HCT116 (cell line): Measurements from ENCODE around the gene SNX13. TPM values are rescaled to one million over a fixed set of nuclear protein-coding genes. Genes with fewer than 3 reads are reported as not detected.

Source experiments
- ATAC-seq: fragments of 200-7000 bp; cut with Tn5 transposase; 2 replicates; pipeline ENCODE4 v1.9.1; 2020; ENCODE audit warnings: mild to moderate bottlenecking, moderate library complexity
- BruUV-seq: library from RNA; stranded (reverse); fragments of 400-500 nt; replicated peaks from 2 replicates; lab custom pipeline; 2021; lab: Mats Ljungman, UMichigan
- CTCF ChIA-PET: fragments of 300-600 bp; sonication (Branson Sonifier 250); formaldehyde crosslinking; loops from one replicate; lab custom pipeline; 2021; ENCODE audit warnings: antibody characterized with exemption; lab: Charles Lee
- POLR2A ChIA-PET: fragments of 300-600, 350-600 bp; sonication (Branson Sonifier 250); formaldehyde crosslinking; loops from one replicate; lab custom pipeline; 2021; ENCODE audit warnings: antibody characterized with exemption; lab: Charles Lee
- RAD21 ChIA-PET, 2 experiments: fragments of 300-600 bp; sonication (Branson Sonifier 250); formaldehyde crosslinking; loops; one replicate each; lab custom pipeline; 2023; ENCODE audit warnings: low total read pairs in 2 of 2; ENCODE audit not compliant: uncharacterized antibody in 2 of 2, unreplicated experiment in 2 of 2, low non-redundant PET in 1 of 2; lab: Charles Lee
- DNase-seq: peaks from one replicate; pipeline ENCODE4 v3.0.0-alpha.2; 2010; ENCODE audit warnings: low read depth, low spot score
- H2AFZ ChIP-seq: fragments of 200-600 bp; shearing (Covaris generic), sonication (generic); 2 replicates; pipeline ENCODE4 v1.6.1; 2017; ENCODE audit warnings: low read depth, mixed run types, mixed read lengths, antibody characterized with exemption, low read length; ENCODE audit not compliant: poor library complexity, severe bottlenecking
- H3K27ac ChIP-seq: 2 replicates; pipeline ENCODE4 v1.5.1; 2012; ENCODE audit warnings: low read depth, low read length
- H3K27me3 ChIP-seq: fragments of 200-600 bp; sonication (generic); 2 replicates; pipeline ENCODE4 v1.6.1; 2016; ENCODE audit warnings: mixed run types, low read length, mixed read lengths; ENCODE audit not compliant: insufficient read depth
- H3K36me3 ChIP-seq, 2 experiments: fragments of 200-500 bp in 1 of 2; fragments of 200-600 bp in 1 of 2; sonication (Bioruptor generic) in 1 of 2; sonication (generic) in 1 of 2; 2 replicates each; pipeline versions ENCODE4 v1.5.1 to v1.6.1; 2014 to 2016; ENCODE audit warnings: low read length in 2 of 2, inconsistent platforms in 1 of 2, mixed read lengths in 1 of 2, mixed run types in 1 of 2; ENCODE audit not compliant: insufficient read depth in 2 of 2, control insufficient read depth in 1 of 2
- H3K4me1 ChIP-seq, 2 experiments: fragments of 200-600 bp in 1 of 2; sonication (generic) in 1 of 2; 2 replicates each; pipeline versions ENCODE4 v1.5.1 to v1.6.1; 2012 to 2017; ENCODE audit warnings: low read length in 2 of 2, inconsistent platforms in 1 of 2, mild to moderate bottlenecking in 1 of 2, mixed read lengths in 1 of 2, mixed run types in 1 of 2, moderate library complexity in 1 of 2; ENCODE audit not compliant: insufficient read depth in 2 of 2, control insufficient read depth in 1 of 2
- H3K4me2 ChIP-seq: fragments of 200-600 bp; sonication (generic); 2 replicates; pipeline ENCODE4 v1.6.1; 2017; ENCODE audit warnings: mixed run types, low read length, mixed read lengths
- H3K4me3 ChIP-seq, 2 experiments: fragments of 200-600 bp in 1 of 2; sonication (generic) in 1 of 2; replicated peaks in 1 of 2; 2 replicates each; pipeline ENCODE4 v1.5.1; 2011 to 2016; ENCODE audit warnings: low read length in 2 of 2, control low read depth in 1 of 2, low read depth in 1 of 2, mild to moderate bottlenecking in 1 of 2, mixed read lengths in 1 of 2, mixed run types in 1 of 2
- H3K79me2 ChIP-seq: fragments of 200-600 bp; sonication (generic); 2 replicates; pipeline ENCODE4 v1.6.1; 2017; ENCODE audit warnings: mild to moderate bottlenecking, mixed run types, low read length, moderate library complexity, mixed read lengths; ENCODE audit not compliant: insufficient read depth
- H3K9ac ChIP-seq: fragments of 200-600 bp; sonication (generic); 2 replicates; pipeline ENCODE4 v1.6.1; 2016; ENCODE audit warnings: low read length, mixed read lengths
- H3K9me2 ChIP-seq: fragments of 200-600 bp; sonication (generic), shearing (Covaris generic); 2 replicates; pipeline ENCODE4 v1.6.1; 2017; ENCODE audit warnings: mixed run types, mild to moderate bottlenecking, moderate library complexity; ENCODE audit not compliant: insufficient read depth
- H3K9me3 ChIP-seq, 2 experiments: fragments of 200-500 bp in 1 of 2; fragments of 200-600 bp in 1 of 2; sonication (Bioruptor generic) in 1 of 2; sonication (generic) in 1 of 2; 2 replicates each; pipeline ENCODE4 v1.6.1; 2014 to 2017; ENCODE audit warnings: low read length in 2 of 2, mixed read lengths in 2 of 2, inconsistent platforms in 1 of 2, low read depth in 1 of 2, mild to moderate bottlenecking in 1 of 2, mixed run types in 1 of 2, moderate library complexity in 1 of 2; ENCODE audit not compliant: control insufficient read depth in 1 of 2, insufficient read depth in 1 of 2
- H4K20me1 ChIP-seq: fragments of 200-600 bp; sonication (generic), shearing (Covaris generic); 2 replicates; pipeline ENCODE4 v1.6.1; 2017; ENCODE audit warnings: mixed run types, mild to moderate bottlenecking, moderate library complexity; ENCODE audit not compliant: insufficient read depth
- EGR1 ChIP-seq: IDR thresholded peaks from 2 replicates; pipeline ENCODE4 v1.6.1; 2012; ENCODE audit warnings: low read depth
- EZH2phosphoT487 ChIP-seq: fragments of 200-600 bp; IDR thresholded peaks from 2 replicates; pipeline ENCODE4 v1.6.1; 2018; ENCODE audit warnings: antibody characterized with exemption, borderline replicate concordance
- FOSL1 ChIP-seq: IDR thresholded peaks from 2 replicates; pipeline ENCODE4 v1.6.1; 2012; ENCODE audit warnings: low read depth
- MAX ChIP-seq: IDR thresholded peaks from 2 replicates; pipeline ENCODE4 v1.6.1; 2012
- RAD21 ChIP-seq: IDR thresholded peaks from 2 replicates; pipeline ENCODE4 v1.6.1; 2012; ENCODE audit warnings: low read depth, mild to moderate bottlenecking
- REST ChIP-seq: IDR thresholded peaks from 2 replicates; pipeline ENCODE4 v1.6.1; 2012; ENCODE audit warnings: low read depth
- SP1 ChIP-seq: IDR thresholded peaks from 2 replicates; pipeline ENCODE4 v1.6.1; 2012; ENCODE audit warnings: low read depth
- SRF ChIP-seq: IDR thresholded peaks from 2 replicates; pipeline ENCODE4 v1.6.1; 2012; ENCODE audit warnings: low read depth
- TCF7L2 ChIP-seq: IDR thresholded peaks from 2 replicates; pipeline ENCODE4 v1.7.0; 2011; ENCODE audit warnings: borderline replicate concordance, inconsistent platforms; ENCODE audit not compliant: insufficient read depth, insufficient read length; ENCODE audit errors: extremely low read depth
- ZBTB33 ChIP-seq: IDR thresholded peaks from 2 replicates; pipeline ENCODE4 v1.6.1; 2011; ENCODE audit warnings: mild to moderate bottlenecking, low read length, moderate library complexity; ENCODE audit not compliant: insufficient replicate concordance; ENCODE audit errors: extremely low read depth
- ZFX ChIP-seq: fragments of 450-650 bp; IDR thresholded peaks from 2 replicates; pipeline ENCODE4 v1.6.1; 2017
- ZNF274 ChIP-seq: fragments of 200-500 bp; sonication (Bioruptor generic); IDR thresholded peaks from 2 replicates; pipeline ENCODE4 v1.6.1; 2014; ENCODE audit warnings: mild to moderate bottlenecking, low read depth, low read length, inconsistent platforms
- intact Hi-C: fragments of 100-400 bp; cut with micrococcal nuclease; formaldehyde crosslinking; loops from 2 replicates; pipeline ENCODE4 v1.10.0; 2022
- total RNA-seq: library from RNA; stranded (reverse); gene quantifications from one replicate; pipeline ENCODE4 v1.2.1, GENCODE V29; 2021; ENCODE audit not compliant: unreplicated experiment

SNX13 gene
- total RNA-seq, 1 experiment from 2014 or later: 33.4 TPM

DNA sequence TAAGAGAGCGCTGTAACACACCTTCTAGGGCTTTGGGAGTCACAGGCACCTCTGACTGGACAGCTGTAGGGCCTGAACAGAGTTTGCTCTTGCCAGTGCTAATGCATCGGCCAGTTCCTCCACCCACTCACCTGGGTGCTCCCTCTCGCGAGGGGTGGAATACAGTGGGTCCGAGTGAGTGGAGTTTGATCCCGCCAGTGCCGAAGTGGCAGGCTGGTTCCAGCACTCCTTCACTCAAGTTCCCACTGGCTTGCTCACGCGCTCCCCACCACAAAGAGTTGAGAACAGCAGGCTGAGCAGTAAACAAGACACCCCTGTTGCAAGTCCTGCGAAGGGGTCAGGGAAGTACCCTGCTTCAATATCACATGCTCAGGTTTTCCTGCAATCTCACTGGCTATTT is 91.8 kb downstream of the SNX13 start:
- POLR2A ChIA-PET: no interaction called here
- Histone ChIP-seq H3K4me3 (no peak overlapping the region), H3K79me2 (no peaks in the 10 kb centered on the region), H3K9ac (no peak overlapping the region), H4K20me1 (no peaks in the 10 kb centered on the region), H3K9me2 (no peaks in the 10 kb centered on the region), H3K36me3 (no peaks in the 10 kb centered on the region), H3K4me2 (no peak overlapping the region), H3K27me3 (no peaks in the 10 kb centered on the region), H2AFZ (no peak overlapping the region), H3K27ac (no peak overlapping the region), H3K4me1 (no peaks in the 10 kb centered on the region), H3K9me3 (no peaks in the 10 kb centered on the region)
- DNase-seq (no peak), ATAC-seq (no peak)
- no peak for TF ChIP-seq ZBTB33
- no peak for TF ChIP-seq EGR1
- TF ChIP-seq REST: no peak
- no peak for TF ChIP-seq TCF7L2
- TF ChIP-seq FOSL1: no peak
- no peak for TF ChIP-seq RAD21
- TF ChIP-seq SP1: no peak
- no peak for TF ChIP-seq EZH2phosphoT487
- no peak for TF ChIP-seq ZFX
- no peak for TF ChIP-seq SRF
- no peak for TF ChIP-seq MAX
- TF ChIP-seq ZNF274: no peak
- intact Hi-C loops: no loop called here
- BruUV-seq: no TSS peak
- RAD21 ChIA-PET: no interaction called here
- CTCF ChIA-PET: no interaction called here
